Measurements from ENCODE around the gene ADH4. TPM values are rescaled to one million over a fixed set of nuclear protein-coding genes. Genes with fewer than 3 reads are reported as not detected.
A peak's percentile ranks its signal among the peaks of the same experiment; 100 is the strongest.
"Not testable (repeated sequence)": the region's sequence is repeated elsewhere in the genome, so short reads cannot be mapped to it uniquely, and the experiment has no call there.

The ADH4 gene
- total RNA-seq, 1 donor from 2014 or later: not detected

DNA sequence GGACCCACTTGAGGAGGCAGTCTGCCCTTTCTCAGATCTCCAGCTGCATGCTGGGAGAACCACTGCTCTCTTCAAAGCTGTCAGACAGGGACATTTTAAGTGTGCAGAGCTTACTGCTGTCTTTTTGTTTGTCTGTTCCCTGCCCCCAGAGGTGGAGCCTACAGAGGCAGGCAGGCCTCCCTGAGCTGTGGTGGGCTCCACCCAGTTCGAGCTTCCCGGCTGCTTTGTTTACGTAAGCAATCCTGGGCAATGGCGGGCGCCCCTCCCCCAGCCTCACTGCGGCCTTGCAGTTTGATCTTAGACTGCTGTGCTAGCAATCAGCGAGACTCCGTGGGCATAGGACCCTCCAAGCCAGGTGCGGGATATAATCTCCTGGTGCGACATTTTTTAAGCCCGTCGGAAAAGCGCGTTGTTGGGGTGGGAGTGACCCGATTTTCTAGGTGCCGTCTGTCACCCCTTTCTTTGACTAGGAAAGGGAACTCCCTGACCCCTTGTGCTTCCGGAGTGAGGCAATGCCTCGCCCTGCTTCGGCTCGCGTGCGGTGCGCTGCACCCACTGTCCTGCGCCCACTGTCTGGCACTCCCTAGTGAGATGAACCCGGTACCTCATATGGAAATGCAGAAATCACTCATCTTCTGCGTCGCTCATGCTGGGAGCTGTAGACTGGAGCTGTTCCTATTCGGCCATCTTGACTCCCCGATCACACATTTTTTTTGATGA is 26.8 kb downstream of the ADH4 start:
- peaks cover 14% of the 10 kb centered on the region for H3K27me3 Mint-ChIP-seq
- H3K9me3 Mint-ChIP-seq; intact Hi-C loops (cut with micrococcal nuclease); H3K4me1 Mint-ChIP-seq; H3K4me3 Mint-ChIP-seq; H3K27ac Mint-ChIP-seq; H3K36me3 Mint-ChIP-seq (ENCODE audit: low read depth); DNase-seq: not testable (repeated sequence)

DNA sequence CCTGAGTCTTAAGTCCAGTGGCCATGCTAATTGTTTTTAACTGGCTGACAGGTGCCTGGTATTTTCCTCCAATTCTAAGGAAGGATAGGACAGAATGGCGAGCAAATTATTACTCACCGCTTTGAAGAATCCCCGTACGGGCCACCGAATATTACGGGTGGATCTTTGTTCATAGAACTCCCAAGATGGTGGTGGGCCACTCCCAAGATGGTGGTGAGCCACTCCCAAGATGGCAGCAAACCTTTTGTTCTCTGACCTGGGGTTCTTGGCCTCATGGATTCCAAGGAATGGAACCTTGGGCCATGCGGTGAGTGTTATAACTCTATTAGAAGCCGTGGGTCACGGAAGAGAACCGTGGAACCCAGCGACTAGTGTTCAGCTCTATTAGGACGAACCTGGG is 34.8 kb downstream of the ADH4 start:
- intact Hi-C loops (cut with micrococcal nuclease); H3K4me3 Mint-ChIP-seq; H3K27ac Mint-ChIP-seq; H3K27me3 Mint-ChIP-seq; H3K36me3 Mint-ChIP-seq (ENCODE audit: low read depth); DNase-seq; H3K4me1 Mint-ChIP-seq; H3K9me3 Mint-ChIP-seq: not testable (repeated sequence)

DNA sequence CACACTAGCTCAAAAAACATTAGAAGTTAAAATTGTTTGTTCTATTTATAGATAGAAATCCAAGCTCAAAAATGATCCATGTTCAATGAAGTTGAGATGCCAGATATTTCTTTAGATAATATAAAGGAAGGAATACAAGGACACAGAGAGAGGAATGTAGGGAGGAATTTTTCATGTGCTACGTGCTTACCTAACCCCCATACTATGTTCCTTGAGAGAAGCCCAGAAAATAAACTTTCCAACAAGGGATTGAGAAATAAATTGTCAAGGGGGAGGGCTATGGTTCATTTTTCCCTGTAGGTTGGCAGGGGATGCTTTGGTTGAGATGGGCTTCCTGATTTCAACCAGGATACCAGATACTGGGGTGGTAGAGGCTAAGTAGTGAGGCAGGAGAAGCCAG is 39.9 kb downstream of the ADH4 start:
- no peaks in the 10 kb centered on the region for H3K9me3 Mint-ChIP-seq
- no peaks in the 10 kb centered on the region for H3K36me3 Mint-ChIP-seq (ENCODE audit: low read depth)
- peaks cover 6% of the 10 kb centered on the region for H3K27me3 Mint-ChIP-seq
- no peak overlapping the region for H3K4me3 Mint-ChIP-seq
- DNase-seq: no peak
- H3K27ac Mint-ChIP-seq: no peak overlapping the region
- intact Hi-C loops (cut with micrococcal nuclease): no loop called here
- no peaks in the 10 kb centered on the region for H3K4me1 Mint-ChIP-seq

GRCh38 chr4:99103166-99103565 is 40.9 kb downstream of the ADH4 start:
- H3K4me3 Mint-ChIP-seq: no peak overlapping the region
- H3K27me3 Mint-ChIP-seq: peaks cover 6% of the 10 kb centered on the region
- no peaks in the 10 kb centered on the region for H3K9me3 Mint-ChIP-seq
- H3K4me1 Mint-ChIP-seq: no peaks in the 10 kb centered on the region
- H3K36me3 Mint-ChIP-seq (ENCODE audit: low read depth): no peaks in the 10 kb centered on the region
- DNase-seq: no peak
- intact Hi-C loops (cut with micrococcal nuclease): no loop called here
- no peak overlapping the region for H3K27ac Mint-ChIP-seq

DNA sequence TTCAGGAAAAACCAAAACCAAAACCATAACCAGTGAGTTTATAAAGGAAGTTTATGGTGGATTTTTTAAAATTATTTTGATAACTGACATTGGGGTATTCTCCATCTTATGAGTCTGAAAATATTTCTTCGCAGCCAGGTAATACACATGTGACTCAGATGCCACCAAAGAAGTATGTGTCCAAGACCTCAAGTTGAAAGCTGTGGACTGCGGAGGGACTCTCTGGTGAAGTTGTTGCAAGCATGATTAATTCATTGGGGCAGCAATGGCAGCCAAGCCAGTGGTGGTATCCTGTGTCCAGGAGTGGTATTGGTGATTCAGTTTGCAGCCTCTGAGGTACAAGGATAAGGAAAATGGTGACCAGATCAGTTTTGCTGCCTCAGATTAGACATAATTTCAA is 41.5 kb downstream of the ADH4 start:
- H3K9me3 Mint-ChIP-seq: no peaks in the 10 kb centered on the region
- peaks cover 6% of the 10 kb centered on the region for H3K27me3 Mint-ChIP-seq
- H3K27ac Mint-ChIP-seq: no peak overlapping the region
- DNase-seq: no peak
- no peaks in the 10 kb centered on the region for H3K4me1 Mint-ChIP-seq
- intact Hi-C loops (cut with micrococcal nuclease): no loop called here
- H3K4me3 Mint-ChIP-seq: no peak overlapping the region
- H3K36me3 Mint-ChIP-seq (ENCODE audit: low read depth): no peaks in the 10 kb centered on the region

DNA sequence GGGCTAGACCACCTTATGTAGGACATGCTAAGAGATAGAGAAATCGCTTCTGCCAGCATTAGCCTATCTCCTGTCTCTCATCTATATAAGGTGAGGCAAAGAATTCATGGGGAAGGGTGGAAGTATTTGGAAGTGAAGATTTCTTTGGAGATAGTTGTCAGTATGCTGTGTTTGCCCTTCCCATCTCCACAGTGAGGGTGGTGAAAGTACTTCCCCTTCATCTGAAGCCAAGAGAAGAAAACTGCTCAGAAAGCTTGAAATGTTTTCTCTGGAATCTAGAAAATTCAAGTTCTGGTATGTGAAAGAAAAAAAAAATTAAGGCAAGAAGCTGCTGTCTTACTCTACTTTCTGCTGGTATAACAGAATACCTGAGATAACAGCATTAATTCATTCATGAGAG is 43.2 kb downstream of the ADH4 start:
- no peaks in the 10 kb centered on the region for H3K9me3 Mint-ChIP-seq
- H3K27ac Mint-ChIP-seq: no peak overlapping the region
- peaks cover 12% of the 10 kb centered on the region for H3K27me3 Mint-ChIP-seq
- no peak overlapping the region for H3K4me3 Mint-ChIP-seq
- DNase-seq: no peak
- H3K36me3 Mint-ChIP-seq (ENCODE audit: low read depth): no peaks in the 10 kb centered on the region
- intact Hi-C loops (cut with micrococcal nuclease): no loop called here
- no peaks in the 10 kb centered on the region for H3K4me1 Mint-ChIP-seq

GRCh38 chr4:99099814-99100213 is 44.3 kb downstream of the ADH4 start:
- H3K4me3 Mint-ChIP-seq; H3K27ac Mint-ChIP-seq; H3K36me3 Mint-ChIP-seq (ENCODE audit: low read depth); H3K4me1 Mint-ChIP-seq; H3K9me3 Mint-ChIP-seq; intact Hi-C loops (cut with micrococcal nuclease); DNase-seq: not testable (repeated sequence)
- peaks cover 12% of the 10 kb centered on the region for H3K27me3 Mint-ChIP-seq

DNA sequence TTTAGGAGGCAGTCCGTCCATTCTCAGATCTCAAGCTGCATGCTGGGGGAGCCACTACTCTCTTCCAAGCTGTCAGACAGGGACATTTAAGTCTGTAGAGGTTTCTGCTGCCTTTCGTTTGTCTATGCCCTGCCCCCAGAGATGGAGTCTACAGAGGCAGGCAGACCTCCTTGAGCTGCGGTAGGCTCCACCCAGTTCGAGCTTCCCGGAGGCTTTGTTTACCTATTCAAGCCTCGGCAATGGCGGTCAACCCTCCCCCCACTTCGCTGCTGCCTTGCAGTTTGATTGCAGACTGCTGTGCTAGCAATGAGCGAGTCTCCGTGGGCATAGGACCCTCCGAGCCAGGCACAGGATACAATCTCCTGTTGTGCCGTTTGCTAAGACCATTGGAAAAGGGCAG is 44.8 kb downstream of the ADH4 start:
- intact Hi-C loops (cut with micrococcal nuclease): no loop called here
- H3K4me1 Mint-ChIP-seq: no peaks in the 10 kb centered on the region
- no peak overlapping the region for H3K27ac Mint-ChIP-seq
- H3K27me3 Mint-ChIP-seq: peaks cover 12% of the 10 kb centered on the region
- no peaks in the 10 kb centered on the region for H3K36me3 Mint-ChIP-seq (ENCODE audit: low read depth)
- DNase-seq: no peak
- H3K4me3 Mint-ChIP-seq: no peak overlapping the region
- H3K9me3 Mint-ChIP-seq: no peaks in the 10 kb centered on the region

DNA sequence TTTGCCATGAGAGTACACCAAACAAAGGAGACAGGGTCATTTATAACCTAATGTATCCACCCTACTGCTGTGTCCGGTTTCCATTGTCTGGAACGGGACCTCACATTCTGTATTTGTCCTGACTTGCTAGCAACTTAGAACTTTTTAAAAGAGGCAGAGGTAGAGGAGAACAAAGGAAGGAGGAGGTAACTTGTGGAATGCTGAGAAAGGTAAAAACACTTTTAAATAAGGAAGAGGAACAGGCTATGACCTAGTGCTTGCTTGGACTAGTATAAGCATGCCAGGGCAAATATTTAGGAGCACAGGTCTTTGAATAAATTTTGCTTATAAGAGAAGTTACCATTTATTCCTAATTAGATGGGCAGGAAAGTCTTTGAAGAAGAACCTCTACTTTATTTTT is 52.3 kb downstream of the ADH4 start:
- intact Hi-C loops (cut with micrococcal nuclease); H3K36me3 Mint-ChIP-seq (ENCODE audit: low read depth); H3K27ac Mint-ChIP-seq; H3K9me3 Mint-ChIP-seq; H3K27me3 Mint-ChIP-seq; H3K4me3 Mint-ChIP-seq; DNase-seq: not testable (repeated sequence)
- peaks cover 26% of the 10 kb centered on the region for H3K4me1 Mint-ChIP-seq

DNA sequence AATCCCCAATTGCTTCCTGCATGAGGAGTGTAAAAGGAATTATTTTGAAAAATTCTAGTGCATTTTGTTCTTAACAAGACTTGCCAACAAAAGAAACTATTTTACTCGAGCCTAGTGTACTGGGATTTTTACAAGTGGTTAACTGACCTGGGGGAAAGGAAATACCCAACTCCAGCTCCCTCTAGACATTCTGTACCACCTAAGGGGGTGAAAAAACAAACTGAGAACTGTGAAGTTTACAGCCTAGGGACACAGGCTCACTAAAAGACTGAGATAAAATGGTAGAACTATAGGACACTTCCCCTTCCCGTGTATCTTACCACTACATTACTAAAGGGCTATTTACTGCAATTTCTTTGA is 52.9 kb downstream of the ADH4 start:
- Mint-ChIP-seq H3K36me3 (ENCODE audit: low read depth) (peaks cover 8% of the 10 kb centered on the region), H3K4me3 (no peak overlapping the region), H3K9me3 (no peaks in the 10 kb centered on the region), H3K27ac (no peak overlapping the region), H3K27me3 (peaks cover 1% of the 10 kb centered on the region), H3K4me1 (peaks cover 32% of the 10 kb centered on the region)
- no peak for DNase-seq
- intact Hi-C loops (cut with micrococcal nuclease): no loop called here

DNA sequence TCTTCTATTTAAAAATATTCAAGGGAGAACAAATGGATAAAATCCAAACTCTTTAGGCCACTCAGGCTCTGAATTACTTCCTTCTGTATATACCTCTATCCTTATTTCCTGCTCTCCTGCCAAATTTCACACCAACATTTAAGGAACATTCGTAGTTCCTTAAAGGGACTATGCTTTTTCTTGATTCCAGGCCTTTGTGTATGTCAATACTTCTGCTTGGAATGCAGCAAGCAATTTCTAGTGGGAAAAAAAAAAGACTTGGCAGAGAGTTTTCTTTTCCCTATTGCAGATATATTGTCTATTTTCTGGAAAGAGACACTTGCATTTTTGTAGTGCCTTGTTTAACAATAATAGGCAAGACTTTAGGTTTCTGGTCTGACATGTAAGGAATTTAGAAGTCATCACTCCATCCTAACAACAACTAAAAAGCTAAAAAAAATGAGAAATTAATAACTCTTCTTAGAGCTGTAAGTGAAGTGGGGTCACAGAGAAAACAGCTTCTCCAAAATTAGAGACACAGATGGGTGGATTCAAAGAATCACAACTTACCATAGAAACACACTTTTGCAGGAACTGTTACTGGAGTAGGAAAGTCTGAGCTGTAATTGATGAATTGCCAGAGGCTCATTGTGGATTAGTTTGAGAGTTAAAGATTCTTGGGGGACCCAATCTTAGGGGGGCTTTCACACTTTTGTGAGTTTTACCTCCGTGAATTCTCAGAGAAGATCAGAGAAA is 53.4 kb downstream of the ADH4 start:
- H3K4me1 Mint-ChIP-seq: peaks cover 33% of the 10 kb centered on the region
- intact Hi-C loops (cut with micrococcal nuclease): no loop called here

DNA sequence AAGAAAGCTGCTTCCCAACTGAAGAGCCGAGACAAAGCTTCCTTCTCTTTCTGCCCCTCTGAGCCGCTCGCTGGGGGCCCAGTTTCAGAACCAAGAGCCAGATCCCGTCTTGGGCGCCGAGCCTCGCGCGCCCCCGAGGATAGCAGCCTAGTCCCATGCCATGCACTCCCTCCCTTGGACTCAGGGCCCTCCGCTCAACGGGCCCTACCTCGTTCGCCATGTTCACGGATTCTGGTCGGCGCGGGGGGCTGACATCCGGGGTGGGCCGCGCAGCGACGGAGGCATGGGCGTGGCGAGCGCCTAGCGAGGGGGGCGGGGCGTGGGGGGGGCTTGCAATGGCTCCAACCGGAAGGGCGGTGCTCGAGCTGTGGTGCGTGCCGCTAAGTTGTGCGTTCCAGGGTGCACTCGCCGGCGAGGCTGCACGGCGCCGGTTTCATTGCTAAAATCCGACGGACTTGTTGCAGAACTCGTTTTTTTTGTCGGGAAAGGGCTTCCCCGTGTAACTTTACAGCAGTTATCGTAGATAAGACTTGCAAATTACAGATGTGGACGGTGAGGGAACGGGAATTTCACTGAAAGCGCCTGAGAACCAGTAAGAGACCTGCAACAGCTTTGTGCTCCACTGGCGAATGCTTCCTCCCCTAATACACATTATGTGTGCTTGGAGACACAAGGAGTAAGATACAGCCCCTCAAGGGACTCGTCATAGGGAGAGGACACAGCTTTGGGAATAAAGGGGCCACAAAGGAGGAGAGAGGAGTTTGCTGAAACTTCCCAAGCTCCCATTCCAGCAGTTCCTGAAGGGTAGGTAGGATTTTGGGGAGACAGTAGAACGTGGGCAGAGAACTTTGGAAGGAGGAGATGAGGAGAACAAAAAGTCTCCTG is 55.4 kb downstream of the ADH4 start, which contains the start of gene ADH5:
ADH5 (minus strand) TSS at position 308 of the 885 bp plus-strand sequence; CDS start at position 220, 88 bp downstream.
- H3K9me3 Mint-ChIP-seq: no peaks in the 10 kb centered on the region
- intact Hi-C loops (cut with micrococcal nuclease): loop anchor here (1.0 to 2.0 kb wide), 5 partner anchors 32 to 946 kb away; partner anchors contain the start of genes METAP1, STPG2 and TRMT10A

More for the DNA sequence above, 53.4 kb downstream of the ADH4 start:
- peaks cover 1% of the 10 kb centered on the region for H3K27me3 Mint-ChIP-seq
- H3K4me3 Mint-ChIP-seq: no peak overlapping the region
- H3K9me3 Mint-ChIP-seq: no peaks in the 10 kb centered on the region
- DNase-seq: no peak
- no peak overlapping the region for H3K27ac Mint-ChIP-seq
- H3K36me3 Mint-ChIP-seq (ENCODE audit: low read depth): peaks cover 9% of the 10 kb centered on the region

DNA sequence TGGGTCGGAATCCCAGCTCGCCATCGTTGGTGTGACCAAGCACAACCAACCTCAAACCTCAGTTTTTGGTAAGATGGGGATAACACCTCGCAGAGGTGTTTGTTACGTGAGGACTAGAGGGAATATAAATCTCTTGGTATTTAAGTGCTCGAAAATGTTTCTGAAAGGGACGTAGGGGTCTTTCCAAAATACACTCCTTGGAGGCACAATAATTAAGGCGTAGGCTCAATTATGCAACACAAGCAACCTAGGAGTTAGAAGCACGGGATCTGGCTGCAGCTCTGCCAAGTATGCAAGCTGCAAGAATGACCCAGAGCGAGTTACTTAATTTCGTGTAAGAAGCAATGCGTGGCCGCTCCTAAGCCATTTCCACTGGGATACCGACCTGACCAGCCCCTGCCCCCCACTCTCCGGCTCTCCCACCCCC is 56.1 kb downstream of the ADH4 start:
- DNase-seq: no peak
- H3K36me3 Mint-ChIP-seq (ENCODE audit: low read depth): peaks cover 27% of the 10 kb centered on the region
- intact Hi-C loops (cut with micrococcal nuclease): loop anchor here (1.0 to 2.0 kb wide), 5 partner anchors 31 to 945 kb away; partner anchors contain the start of genes METAP1, STPG2 and TRMT10A
- no peaks in the 10 kb centered on the region for H3K9me3 Mint-ChIP-seq
- peaks cover under 1% of the 10 kb centered on the region for H3K27me3 Mint-ChIP-seq
- peak overlapping the region; percentile 96 for H3K27ac Mint-ChIP-seq
- H3K4me1 Mint-ChIP-seq: peaks cover 36% of the 10 kb centered on the region
- H3K4me3 Mint-ChIP-seq: peak overlapping the region; percentile 90

More for the DNA sequence above, 55.4 kb downstream of the ADH4 start, which contains the start of gene ADH5:
- Mint-ChIP-seq H3K27ac (peak within 1 kb of the TSS; percentile 96), H3K36me3 (ENCODE audit: low read depth) (peaks cover 21% of the 10 kb centered on the region), H3K4me3 (peak within 1 kb of the TSS; percentile 90), H3K4me1 (peaks cover 35% of the 10 kb centered on the region), H3K27me3 (peaks cover 1% of the 10 kb centered on the region)
- DNase-seq: peak; percentile 95

All from activated CD4-positive, alpha-beta T cell treated with anti-CD3 and anti-CD28 coated beads, Interleukin-2, amount 10 ng/mL, durations not matched to agents 24 days and 14 days (primary cell).